ENCODE results near the gene NPW.
"Not testable (repeated sequence)": the region's sequence is repeated elsewhere in the genome, so short reads cannot be mapped to it uniquely, and the experiment has no call there.

The NPW gene

GRCh38 chr16:2002406-2003230 lies 17.0 kb upstream of the NPW start:
- no peak for DNase-seq (ENCODE audit: low read depth)

DNA sequence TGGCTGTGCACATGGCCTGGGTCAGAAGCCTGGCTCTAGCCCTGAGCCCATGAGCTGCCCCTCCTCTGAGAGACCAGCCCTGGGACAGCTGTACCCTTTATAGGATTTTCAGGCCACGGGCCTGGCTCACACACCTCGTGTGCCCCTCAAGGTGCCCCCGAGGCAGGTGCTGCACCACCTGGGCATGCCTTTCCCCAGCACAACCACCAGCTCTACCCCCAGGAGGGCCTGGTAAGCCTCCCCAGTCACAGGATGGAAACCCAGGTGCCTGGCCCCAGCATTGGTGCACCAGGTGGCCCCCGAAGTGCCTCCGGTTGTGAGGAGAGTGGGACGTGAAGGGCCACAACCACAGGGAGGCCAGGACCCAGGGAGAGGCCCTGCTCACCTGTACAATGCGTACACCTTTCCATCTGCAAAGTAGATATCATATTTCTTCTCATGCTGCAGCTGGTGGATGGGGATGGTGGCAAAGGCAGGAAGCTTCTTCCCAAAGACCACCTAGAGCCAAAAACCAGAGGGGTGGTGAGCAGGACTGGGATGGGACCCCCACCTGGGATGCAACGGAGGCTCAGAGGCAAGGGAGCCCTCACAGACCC lies 16.3 kb upstream of the NPW start:
- no peak for DNase-seq (ENCODE audit: low read depth)

GRCh38 chr16:2003827-2004641 lies 15.6 kb upstream of the NPW start:
- peak; percentile 69 for DNase-seq (ENCODE audit: low read depth)

DNA sequence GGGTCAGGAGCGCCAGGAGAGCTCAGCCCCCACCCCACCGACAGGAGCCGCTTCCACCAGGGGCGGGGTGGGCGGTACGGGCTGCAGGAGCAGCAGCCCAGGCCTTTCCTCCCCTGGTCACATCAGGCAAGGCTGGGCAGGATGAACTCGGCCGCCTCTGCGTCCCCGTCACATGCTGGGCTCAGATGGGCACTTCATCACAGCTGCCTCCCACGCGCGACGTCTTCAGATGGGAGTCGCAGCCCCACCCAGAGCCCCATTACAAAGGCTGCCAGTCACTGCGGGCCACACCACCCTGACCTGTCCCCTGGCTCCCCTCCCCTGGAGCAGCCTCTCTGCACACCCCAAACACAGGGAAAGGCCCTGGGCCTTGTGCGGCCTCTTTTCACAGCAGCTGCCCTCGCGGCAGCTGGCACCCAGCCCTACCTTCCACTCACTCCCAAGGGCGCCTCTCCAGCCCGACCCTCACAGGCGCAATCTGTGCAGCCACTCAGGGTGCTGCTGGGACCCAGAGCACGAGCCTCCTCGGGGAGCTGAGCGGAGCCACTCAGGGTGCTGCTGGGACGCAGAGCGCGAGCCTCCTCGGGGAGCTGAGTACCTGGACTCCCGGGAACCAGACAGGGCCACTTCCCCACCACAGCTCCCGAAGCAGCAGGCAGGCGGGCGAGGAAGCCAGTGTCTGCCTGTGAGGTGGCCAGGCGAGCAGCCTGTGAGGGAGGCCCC lies 14.6 kb upstream of the NPW start:
- no peak for DNase-seq (ENCODE audit: low read depth)

- no peak for DNase-seq (ENCODE audit: low read depth)
Observed at GRCh38 chr16:2005646-2006045, 13.9 kb upstream of the NPW start.

GRCh38 chr16:2006317-2006716 lies 13.3 kb upstream of the NPW start:
- DNase-seq (ENCODE audit: low read depth): no peak

DNA sequence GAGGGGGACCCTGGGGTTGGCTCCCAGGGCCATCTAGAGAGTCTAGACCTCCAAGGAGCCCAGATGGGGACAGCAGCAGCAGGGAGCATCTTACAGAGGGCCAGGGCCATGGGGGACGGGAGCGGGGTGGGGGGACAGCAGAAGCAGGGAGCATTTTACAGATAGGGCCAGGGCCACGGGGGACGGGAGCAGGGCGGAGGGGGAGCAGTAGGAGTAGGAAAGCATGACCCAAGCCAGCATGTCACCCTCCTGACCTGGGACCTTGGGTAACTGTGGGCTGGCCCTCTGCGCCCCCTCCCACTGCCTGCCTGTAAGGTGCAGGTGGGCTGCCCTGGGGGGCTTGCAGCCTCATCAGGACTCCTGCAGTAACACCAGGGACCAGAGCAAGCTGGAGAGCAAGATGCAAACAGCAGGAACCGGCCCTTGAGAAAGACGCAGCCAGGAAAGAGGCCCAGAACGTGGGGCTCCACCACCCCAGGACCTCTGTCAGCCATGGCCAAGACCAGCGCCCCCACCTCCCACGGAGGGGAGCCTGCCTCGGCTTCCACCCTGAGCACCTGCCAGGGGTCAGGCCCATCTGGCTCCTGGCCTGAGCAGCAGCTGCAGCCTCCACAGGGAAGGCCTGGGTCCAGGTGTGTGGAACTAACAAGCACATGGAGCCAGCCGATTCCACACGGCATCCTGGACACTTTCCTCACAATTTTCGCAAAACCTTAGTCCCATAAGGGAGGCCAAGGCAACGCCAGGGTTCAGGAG lies 12.3 kb upstream of the NPW start:
- no peak for DNase-seq (ENCODE audit: low read depth)

GRCh38 chr16:2008009-2008526 lies 11.5 kb upstream of the NPW start:
- DNase-seq (ENCODE audit: low read depth): no peak

- no peak for DNase-seq (ENCODE audit: low read depth)
Observed at GRCh38 chr16:2008631-2009163, 10.9 kb upstream of the NPW start.

DNA sequence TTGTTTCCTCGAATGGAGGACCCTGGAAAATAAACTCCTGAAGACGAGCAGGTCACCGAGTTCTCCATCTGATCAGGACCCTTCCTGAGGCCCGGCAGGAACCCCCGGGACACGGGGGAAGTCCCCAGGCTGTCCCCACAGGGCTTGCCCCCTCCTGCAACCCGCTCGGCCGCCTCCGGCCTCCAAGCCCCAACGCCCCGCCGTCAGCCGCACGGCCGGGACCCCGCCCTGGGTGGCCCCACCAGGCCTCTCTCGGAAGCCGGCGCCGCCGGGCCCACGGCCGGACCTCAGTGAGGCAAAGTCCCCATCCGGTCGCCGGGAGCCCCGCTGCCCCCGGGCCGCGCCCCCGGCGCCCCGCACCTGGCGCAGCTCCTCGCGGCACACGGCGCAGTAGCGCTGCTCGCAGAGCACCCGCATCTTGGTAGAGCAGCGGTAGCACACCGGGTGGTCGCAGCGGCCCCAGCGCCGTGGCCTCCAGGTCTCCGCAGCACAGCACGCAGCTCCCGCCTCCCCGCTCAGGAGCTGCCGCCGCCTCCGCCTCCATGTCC lies 10.3 kb upstream of the NPW start:
- DNase-seq (ENCODE audit: low read depth): no peak

- DNase-seq (ENCODE audit: low read depth): peak; percentile 73
Observed at GRCh38 chr16:2009791-2010510, 9.6 kb upstream of the NPW start, which contains the start of gene ZNF598. Gene ZNF598 (minus strand): TSS chr16:2009821.

- not testable (repeated sequence) for DNase-seq (ENCODE audit: low read depth)
Observed at GRCh38 chr16:2011726-2012125, 7.9 kb upstream of the NPW start.

DNA sequence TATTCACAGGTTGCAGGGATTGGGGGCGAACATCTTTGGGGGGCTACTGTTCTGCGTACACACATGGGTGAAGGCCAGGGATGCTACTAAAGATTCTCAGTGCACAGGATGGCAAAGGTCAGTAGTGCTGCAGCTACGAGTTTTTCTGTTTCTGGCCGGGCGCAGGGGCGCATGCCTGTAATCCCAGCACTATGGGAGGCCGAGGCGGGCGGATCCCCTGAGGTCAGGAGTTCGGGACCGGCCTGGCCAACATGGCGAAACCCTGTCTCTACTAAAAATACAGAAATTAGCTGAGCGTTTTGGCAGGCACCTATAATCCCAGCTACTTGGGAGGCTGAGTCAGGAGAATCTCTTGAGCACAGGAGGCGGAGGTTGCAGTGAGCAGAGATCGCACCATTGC lies 6.1 kb upstream of the NPW start:
- no peak for DNase-seq (ENCODE audit: low read depth)

DNA sequence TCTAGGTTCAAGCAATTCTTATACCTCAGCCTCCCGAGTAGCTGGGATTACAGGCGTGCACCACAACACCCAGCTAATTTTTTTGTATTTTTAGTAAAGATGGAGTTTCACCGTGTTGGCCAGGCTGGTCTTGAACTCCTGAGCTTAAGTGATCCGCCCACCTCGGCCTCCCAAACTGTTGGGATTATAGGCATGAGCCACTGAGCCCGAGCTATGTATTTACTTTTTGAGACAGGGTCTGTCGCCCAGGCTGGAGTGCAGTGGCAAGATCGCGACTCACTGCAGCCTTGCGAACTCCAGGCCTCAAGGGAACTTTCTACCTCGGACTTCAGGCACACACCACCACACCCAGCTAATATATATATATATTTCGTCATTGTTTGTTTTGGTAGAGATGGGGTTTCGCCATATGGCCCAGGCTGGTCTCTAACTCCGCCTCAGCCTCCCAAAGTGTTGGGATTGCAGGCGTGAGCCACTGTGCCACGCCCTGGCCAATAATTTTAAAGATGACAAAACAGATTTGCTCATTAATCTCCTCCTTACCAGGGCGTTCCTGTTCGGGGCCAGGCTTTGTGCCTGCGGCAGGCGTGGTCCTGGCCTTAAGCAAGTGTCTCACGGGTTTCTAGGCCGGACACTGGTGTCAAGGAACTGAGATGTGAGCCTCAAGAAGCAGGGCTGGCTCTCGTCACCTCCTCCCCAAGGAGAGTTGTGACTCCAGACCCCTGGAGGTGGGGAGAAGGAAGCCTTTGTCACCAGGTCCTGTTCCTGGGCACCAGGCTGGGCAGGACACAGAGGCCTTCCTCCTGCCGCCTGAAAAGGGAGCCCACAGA lies 4.3 kb upstream of the NPW start:
- no peak for DNase-seq (ENCODE audit: low read depth)

- DNase-seq (ENCODE audit: low read depth): no peak
Observed at GRCh38 chr16:2015947-2016208, 3.7 kb upstream of the NPW start.

DNA sequence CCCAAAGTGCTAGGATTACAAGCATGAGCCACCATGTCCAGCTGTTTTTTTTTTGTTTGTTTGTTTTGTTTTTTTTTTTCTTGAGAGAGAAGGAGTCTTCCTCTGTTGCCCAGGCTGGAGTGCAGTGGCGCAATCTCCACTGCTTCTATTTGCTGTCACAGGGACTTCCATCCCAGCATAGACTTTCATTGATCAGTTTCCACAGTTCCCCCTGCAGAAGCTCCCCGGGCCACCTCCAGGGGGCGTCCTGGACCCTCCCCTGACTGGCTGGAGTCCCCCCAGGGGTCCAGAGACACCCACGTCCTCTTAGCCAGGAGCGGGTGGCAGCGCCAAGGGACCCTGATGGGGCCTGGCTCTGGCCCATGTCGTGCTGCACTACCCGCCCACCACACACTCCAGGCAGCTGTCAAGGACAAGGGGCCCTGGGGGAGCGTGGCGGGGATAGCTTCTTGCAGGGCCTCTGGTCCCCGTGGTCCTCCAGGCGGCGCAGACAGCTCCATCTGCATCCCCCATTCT lies 3.1 kb upstream of the NPW start:
- DNase-seq (ENCODE audit: low read depth): no peak

GRCh38 chr16:2019921-2020831 lies 591 bp downstream of the NPW start:
- DNase-seq (ENCODE audit: low read depth): no peak

GRCh38 chr16:2022723-2023091 lies 3.1 kb downstream of the NPW start:
- no peak for DNase-seq (ENCODE audit: low read depth)
